ENCODE measurements around the gene NCAM2. TPM values are rescaled to one million over a fixed set of nuclear protein-coding genes. Genes with fewer than 3 reads are reported as not detected.

The NCAM2 gene
- polyA plus RNA-seq, 1 donor from 2014 or later = 9.8 TPM

GRCh38 chr21:20994790-20995189 lies 3.4 kb upstream of the NCAM2 start:
- Histone ChIP-seq H3F3A (ENCODE audit: insufficient read depth, low read length, poor library complexity, severe bottlenecking) (no peaks in the 10 kb centered on the region), H3K27me3 (ENCODE audit: insufficient read depth, low read depth, low read length) (no peaks in the 10 kb centered on the region), H3K9ac (ENCODE audit: low read length) (no peak overlapping the region), H3K4me3 (ENCODE audit: low read length) (no peak overlapping the region), H3K9me2 (ENCODE audit: insufficient read depth, low read length) (no peaks in the 10 kb centered on the region), H3K79me2 (replicated peaks; ENCODE audit: insufficient read depth, low read length) (no peaks in the 10 kb centered on the region), H4K20me1 (ENCODE audit: insufficient read depth) (no peaks in the 10 kb centered on the region), H3K4me2 (ENCODE audit: low read length) (no peak overlapping the region), H3K27ac (ENCODE audit: low read length) (no peak overlapping the region), H2AFZ (ENCODE audit: low read depth, low read length) (no peak overlapping the region), H3K9me3 (ENCODE audit: low read length) (no peaks in the 10 kb centered on the region), H3K36me3 (ENCODE audit: insufficient read depth, low read length) (no peaks in the 10 kb centered on the region)
- TF ChIP-seq, protein P1, sequence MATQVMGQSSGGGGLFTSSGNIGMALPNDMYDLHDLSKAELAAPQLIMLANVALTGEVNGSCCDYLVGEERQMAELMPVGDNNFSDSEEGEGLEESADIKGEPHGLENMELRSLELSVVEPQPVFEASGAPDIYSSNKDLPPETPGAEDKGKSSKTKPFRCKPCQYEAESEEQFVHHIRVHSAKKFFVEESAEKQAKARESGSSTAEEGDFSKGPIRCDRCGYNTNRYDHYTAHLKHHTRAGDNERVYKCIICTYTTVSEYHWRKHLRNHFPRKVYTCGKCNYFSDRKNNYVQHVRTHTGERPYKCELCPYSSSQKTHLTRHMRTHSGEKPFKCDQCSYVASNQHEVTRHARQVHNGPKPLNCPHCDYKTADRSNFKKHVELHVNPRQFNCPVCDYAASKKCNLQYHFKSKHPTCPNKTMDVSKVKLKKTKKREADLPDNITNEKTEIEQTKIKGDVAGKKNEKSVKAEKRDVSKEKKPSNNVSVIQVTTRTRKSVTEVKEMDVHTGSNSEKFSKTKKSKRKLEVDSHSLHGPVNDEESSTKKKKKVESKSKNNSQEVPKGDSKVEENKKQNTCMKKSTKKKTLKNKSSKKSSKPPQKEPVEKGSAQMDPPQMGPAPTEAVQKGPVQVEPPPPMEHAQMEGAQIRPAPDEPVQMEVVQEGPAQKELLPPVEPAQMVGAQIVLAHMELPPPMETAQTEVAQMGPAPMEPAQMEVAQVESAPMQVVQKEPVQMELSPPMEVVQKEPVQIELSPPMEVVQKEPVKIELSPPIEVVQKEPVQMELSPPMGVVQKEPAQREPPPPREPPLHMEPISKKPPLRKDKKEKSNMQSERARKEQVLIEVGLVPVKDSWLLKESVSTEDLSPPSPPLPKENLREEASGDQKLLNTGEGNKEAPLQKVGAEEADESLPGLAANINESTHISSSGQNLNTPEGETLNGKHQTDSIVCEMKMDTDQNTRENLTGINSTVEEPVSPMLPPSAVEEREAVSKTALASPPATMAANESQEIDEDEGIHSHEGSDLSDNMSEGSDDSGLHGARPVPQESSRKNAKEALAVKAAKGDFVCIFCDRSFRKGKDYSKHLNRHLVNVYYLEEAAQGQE (IDR thresholded peaks at IDR 0.05; ENCODE audit: borderline replicate concordance) = no peak
- TF ChIP-seq MXI1 (conservative IDR thresholded peaks at IDR 0.05; ENCODE audit: poor library complexity, severe bottlenecking) (no peak), RAD21 (conservative IDR thresholded peaks at IDR 0.05) (no peak), TAF1 (IDR thresholded peaks at IDR 0.05; ENCODE audit: low read depth) (no peak), CTCF (IDR thresholded peaks at IDR 0.05; ENCODE audit: poor library complexity, severe bottlenecking) (no peak), SMC3 (conservative IDR thresholded peaks at IDR 0.05; ENCODE audit: poor library complexity) (no peak)

DNA sequence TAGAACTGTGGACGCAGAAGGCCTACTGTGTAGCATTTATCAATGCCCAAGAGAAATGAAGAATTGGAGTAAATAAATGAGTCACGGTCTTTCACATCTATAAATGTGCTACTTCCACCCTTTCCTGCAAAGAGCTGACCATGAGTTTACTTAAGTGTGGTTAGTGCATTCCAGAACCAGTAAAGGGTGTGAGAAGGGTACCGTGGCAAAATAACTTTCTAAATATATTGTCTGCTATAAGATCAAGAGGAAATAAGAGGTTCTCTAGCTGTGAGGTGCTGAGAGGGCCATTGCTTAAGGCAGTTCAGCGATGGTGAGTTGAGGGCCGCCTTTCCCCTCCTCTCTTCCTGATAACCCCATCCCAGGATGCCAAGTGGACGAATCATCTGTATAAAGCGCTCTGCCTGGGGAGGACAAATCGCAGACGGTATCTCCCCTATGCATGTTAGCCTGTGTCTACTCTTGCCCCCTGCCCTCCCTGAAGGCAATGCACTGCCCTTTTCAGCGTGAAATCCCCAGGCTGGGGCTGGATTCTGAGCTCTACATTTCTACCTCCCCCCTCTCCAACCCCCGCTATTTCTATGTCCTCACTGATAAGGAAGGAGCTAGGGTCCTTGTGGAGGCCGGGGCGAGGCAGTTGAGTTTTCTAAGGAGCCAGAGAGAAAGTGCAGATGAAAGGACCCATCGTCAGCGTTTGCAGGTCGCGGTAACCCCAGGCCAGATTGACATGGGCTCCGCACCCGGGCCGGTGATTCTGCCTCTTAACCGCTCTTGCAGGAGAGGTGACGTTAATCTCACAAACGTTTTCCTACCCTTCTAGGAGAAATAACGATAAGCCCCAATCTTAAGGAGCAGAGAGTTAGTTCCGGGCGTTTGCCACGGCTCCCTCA lies 1.5 kb upstream of the NCAM2 start:
- Histone ChIP-seq H3K27ac (ENCODE audit: low read length) (no peak overlapping the region), H2AFZ (ENCODE audit: low read depth, low read length) (no peak overlapping the region)
- TF ChIP-seq EP300 (conservative IDR thresholded peaks at IDR 0.05; ENCODE audit: poor library complexity, severe bottlenecking) = no peak

DNA sequence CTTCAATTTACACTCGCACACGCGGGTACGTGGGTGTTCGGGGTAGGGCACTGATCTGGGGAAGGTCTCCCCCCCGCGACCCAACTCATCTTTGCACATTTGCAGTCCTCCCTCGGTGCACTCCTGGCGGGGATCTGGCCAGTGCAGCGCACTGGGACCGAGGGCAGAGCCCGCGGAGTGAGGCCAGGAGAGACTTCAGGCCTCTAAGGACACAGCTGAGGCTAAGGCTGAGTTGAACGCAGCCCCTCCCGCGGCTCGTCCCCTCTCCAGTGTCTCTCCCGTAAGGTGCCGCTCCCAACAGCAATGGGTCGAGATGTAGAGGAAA lies 936 bp upstream of the NCAM2 start:
- TF ChIP-seq TAF1 (IDR thresholded peaks at IDR 0.05; ENCODE audit: low read depth) = no peak
- no peak for TF ChIP-seq CTCF (IDR thresholded peaks at IDR 0.05; ENCODE audit: poor library complexity, severe bottlenecking)
- TF ChIP-seq EZH2 (IDR thresholded peaks at IDR 0.05; ENCODE audit: borderline replicate concordance, insufficient read depth, low read length, poor library complexity, severe bottlenecking) = no peak
- TF ChIP-seq POLR2AphosphoS5 (IDR thresholded peaks at IDR 0.05) = no peak
- TF ChIP-seq, protein P1 (IDR thresholded peaks at IDR 0.05; ENCODE audit: borderline replicate concordance) = no peak
- no peak for TF ChIP-seq RAD21 (conservative IDR thresholded peaks at IDR 0.05)
- TF ChIP-seq SMC3 (conservative IDR thresholded peaks at IDR 0.05; ENCODE audit: poor library complexity) = no peak
- TF ChIP-seq MXI1 (conservative IDR thresholded peaks at IDR 0.05; ENCODE audit: poor library complexity, severe bottlenecking) = no peak
- no peak for TF ChIP-seq EP300 (conservative IDR thresholded peaks at IDR 0.05; ENCODE audit: poor library complexity, severe bottlenecking)
- peak overlapping the region; percentile 80 for H3K4me3 ChIP-seq (ENCODE audit: low read length)
- no peak overlapping the region for H3K9ac ChIP-seq (ENCODE audit: low read length)

More for the DNA sequence above, 1.5 kb upstream of the NCAM2 start:
- H3K9me3 ChIP-seq (ENCODE audit: low read length) = no peaks in the 10 kb centered on the region
- H3K36me3 ChIP-seq (ENCODE audit: insufficient read depth, low read length) = no peaks in the 10 kb centered on the region
- no peaks in the 10 kb centered on the region for H4K20me1 ChIP-seq (ENCODE audit: insufficient read depth)
- no peak overlapping the region for H3K4me2 ChIP-seq (ENCODE audit: low read length)
- peak overlapping the region; percentile 80 for H3K4me3 ChIP-seq (ENCODE audit: low read length)
- H3F3A ChIP-seq (ENCODE audit: insufficient read depth, low read length, poor library complexity, severe bottlenecking) = no peaks in the 10 kb centered on the region
- no peak overlapping the region for H3K9ac ChIP-seq (ENCODE audit: low read length)
- H3K9me2 ChIP-seq (ENCODE audit: insufficient read depth, low read length) = no peaks in the 10 kb centered on the region
- H3K79me2 ChIP-seq (replicated peaks; ENCODE audit: insufficient read depth, low read length) = no peaks in the 10 kb centered on the region
- no peaks in the 10 kb centered on the region for H3K27me3 ChIP-seq (ENCODE audit: insufficient read depth, low read depth, low read length)

More for the DNA sequence above, 936 bp upstream of the NCAM2 start:
- no peaks in the 10 kb centered on the region for H3K36me3 ChIP-seq (ENCODE audit: insufficient read depth, low read length)
- no peaks in the 10 kb centered on the region for H3K27me3 ChIP-seq (ENCODE audit: insufficient read depth, low read depth, low read length)
- H3F3A ChIP-seq (ENCODE audit: insufficient read depth, low read length, poor library complexity, severe bottlenecking) = no peaks in the 10 kb centered on the region
- no peaks in the 10 kb centered on the region for H3K9me2 ChIP-seq (ENCODE audit: insufficient read depth, low read length)
- no peaks in the 10 kb centered on the region for H4K20me1 ChIP-seq (ENCODE audit: insufficient read depth)
- no peak overlapping the region for H2AFZ ChIP-seq (ENCODE audit: low read depth, low read length)
- H3K9me3 ChIP-seq (ENCODE audit: low read length) = no peaks in the 10 kb centered on the region
- H3K79me2 ChIP-seq (replicated peaks; ENCODE audit: insufficient read depth, low read length) = no peaks in the 10 kb centered on the region
- H3K27ac ChIP-seq (ENCODE audit: low read length) = no peak overlapping the region
- no peak overlapping the region for H3K4me2 ChIP-seq (ENCODE audit: low read length)
